Measurements from ENCODE around the gene SLC16A10. TPM values are rescaled to one million over a fixed set of nuclear protein-coding genes. Genes with fewer than 3 reads are reported as not detected.
"Not testable (repeated sequence)": the region's sequence is repeated elsewhere in the genome, so short reads cannot be mapped to it uniquely, and the experiment has no call there.

SLC16A10 gene
- total RNA-seq, 1 experiment from 2014 or later: 0.18 TPM

DNA sequence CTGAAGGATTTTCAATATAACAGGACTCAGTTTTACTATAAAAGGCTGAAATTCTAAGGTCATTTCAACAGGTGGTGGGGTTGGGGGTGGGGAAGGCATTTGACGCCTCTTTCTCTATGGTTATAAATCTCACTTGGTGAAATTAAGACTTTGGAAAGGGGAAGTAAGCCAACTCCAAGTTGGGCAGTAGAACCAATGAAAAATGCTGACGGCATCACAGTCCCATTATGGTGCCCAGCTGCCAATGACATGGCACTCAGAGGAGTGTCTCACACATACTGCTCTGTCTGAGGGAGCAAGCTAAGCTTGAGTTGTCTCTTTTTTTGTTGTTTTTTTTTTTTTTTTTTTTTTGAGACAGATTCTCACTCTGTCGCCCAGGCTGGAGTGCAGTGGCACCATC is 4.7 kb downstream of the SLC16A10 start:
- H3K9me3 ChIP-seq (ENCODE audit: control insufficient read depth, insufficient read depth, low read depth, low read length): no peaks in the 10 kb centered on the region
- H3K4me1 ChIP-seq (ENCODE audit: control insufficient read depth, insufficient read depth, low read length): peaks cover 6% of the 10 kb centered on the region; the same call in 1 of the 2 replicates
- ChIA-PET POLR2A (no interaction called here), CTCF (no interaction called here)
- no peaks in the 10 kb centered on the region for H3K36me3 ChIP-seq (ENCODE audit: control insufficient read depth, insufficient read depth, low read length)
- no peak overlapping the region for H3K4me3 ChIP-seq (ENCODE audit: low read depth in 2 of 2, low read length in 2 of 2)
- ATAC-seq: no peak
- no TSS peak for BruUV-seq (replicated peaks)
- in situ Hi-C loops (cut with HindIII; ENCODE audit: low pct_unique_long_range_greater_than_20kb, low sequenced_read_pairs): loop anchor here (10.0 kb wide), 1 partner anchor 107 kb away; the partner anchor contains the start of gene RPF2
- TF ChIP-seq POLR2AphosphoS5 (IDR thresholded peaks at IDR 0.05; ENCODE audit: low read depth, low read length): no peak
- TF ChIP-seq CTCF (IDR thresholded peaks at IDR 0.05): no peak
- no peak for DNase-seq (ENCODE audit: low read depth, low spot score)
- H3K27ac ChIP-seq (ENCODE audit: low read length): no peak overlapping the region
- intact Hi-C loops (cut with micrococcal nuclease; ENCODE audit: unreplicated experiment): no loop called here
- peaks cover 53% of the 10 kb centered on the region for H3K27me3 ChIP-seq (ENCODE audit: control insufficient read depth, insufficient read depth, low read length)

GRCh38 chr6:111095488-111095887 is 8.2 kb downstream of the SLC16A10 start:
- H3K27ac ChIP-seq (ENCODE audit: low read length); H3K9me3 ChIP-seq (ENCODE audit: control insufficient read depth, insufficient read depth, low read depth, low read length); ATAC-seq; H3K36me3 ChIP-seq (ENCODE audit: control insufficient read depth, insufficient read depth, low read length); POLR2A ChIA-PET; DNase-seq (ENCODE audit: low read depth, low spot score); H3K4me3 ChIP-seq (ENCODE audit: low read depth in 2 of 2, low read length in 2 of 2); H3K4me1 ChIP-seq (ENCODE audit: control insufficient read depth, insufficient read depth, low read length); intact Hi-C loops (cut with micrococcal nuclease; ENCODE audit: unreplicated experiment); CTCF ChIA-PET; BruUV-seq (replicated peaks): not testable (repeated sequence)
- peaks cover 30% of the 10 kb centered on the region for H3K27me3 ChIP-seq (ENCODE audit: control insufficient read depth, insufficient read depth, low read length)
- in situ Hi-C loops (cut with HindIII; ENCODE audit: low pct_unique_long_range_greater_than_20kb, low sequenced_read_pairs): loop anchor here (10.0 kb wide), 1 partner anchor 111 kb away; the partner anchor contains the start of gene RPF2

GRCh38 chr6:111096246-111096645 is 8.9 kb downstream of the SLC16A10 start:
- no peak for ATAC-seq
- Histone ChIP-seq H3K27ac (ENCODE audit: low read length) (no peak overlapping the region), H3K27me3 (ENCODE audit: control insufficient read depth, insufficient read depth, low read length) (peaks cover 22% of the 10 kb centered on the region), H3K36me3 (ENCODE audit: control insufficient read depth, insufficient read depth, low read length) (no peaks in the 10 kb centered on the region), H3K4me1 (ENCODE audit: control insufficient read depth, insufficient read depth, low read length) (no peaks in the 10 kb centered on the region), H3K4me3 (ENCODE audit: low read depth in 2 of 2, low read length in 2 of 2) (no peak overlapping the region), H3K9me3 (ENCODE audit: control insufficient read depth, insufficient read depth, low read depth, low read length) (no peaks in the 10 kb centered on the region)
- intact Hi-C loops (cut with micrococcal nuclease; ENCODE audit: unreplicated experiment): no loop called here
- BruUV-seq (replicated peaks): no TSS peak
- CTCF ChIA-PET: no interaction called here
- DNase-seq (ENCODE audit: low read depth, low spot score): no peak
- in situ Hi-C loops (cut with HindIII; ENCODE audit: low pct_unique_long_range_greater_than_20kb, low sequenced_read_pairs): loop anchor here (10.0 kb wide), 1 partner anchor 111 kb away; the partner anchor contains the start of gene RPF2
- POLR2A ChIA-PET: no interaction called here
- TF ChIP-seq POLR2AphosphoS5 (IDR thresholded peaks at IDR 0.05; ENCODE audit: low read depth, low read length) (no peak), SIN3A (IDR thresholded peaks at IDR 0.05; ENCODE audit: borderline replicate concordance, insufficient read depth, low read depth, low read length) (no peak), CTCF (IDR thresholded peaks at IDR 0.05) (no peak), REST (IDR thresholded peaks at IDR 0.05; ENCODE audit: insufficient read depth in 1 of 2, low read depth in 2 of 2, low read length in 1 of 2) (no peak)
